Measurements from ENCODE around the gene ONECUT3.

ONECUT3 gene

DNA sequence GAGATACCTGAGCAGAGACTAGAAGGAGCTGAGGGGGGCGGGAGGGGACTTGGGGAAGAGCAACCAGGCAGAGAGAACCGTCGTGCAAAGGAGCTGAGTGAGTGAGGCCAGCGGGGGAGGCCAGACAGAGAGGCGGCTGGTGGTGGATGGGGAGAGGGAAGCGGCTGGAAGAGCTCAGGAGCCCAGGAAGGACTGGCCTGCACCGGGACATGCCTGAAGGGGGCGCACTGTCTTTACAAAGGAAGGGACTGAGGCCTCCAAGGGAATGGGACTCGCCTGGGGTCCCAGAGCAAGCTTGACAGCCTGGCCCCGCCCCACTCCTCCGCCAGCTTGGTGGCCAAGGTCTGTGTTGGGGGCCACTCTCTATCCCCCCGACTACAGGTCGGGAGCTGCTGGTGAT, 14.9 kb downstream of the ONECUT3 start:
- no peak for DNase-seq (ENCODE audit: low read depth in 2 of 2)

DNA sequence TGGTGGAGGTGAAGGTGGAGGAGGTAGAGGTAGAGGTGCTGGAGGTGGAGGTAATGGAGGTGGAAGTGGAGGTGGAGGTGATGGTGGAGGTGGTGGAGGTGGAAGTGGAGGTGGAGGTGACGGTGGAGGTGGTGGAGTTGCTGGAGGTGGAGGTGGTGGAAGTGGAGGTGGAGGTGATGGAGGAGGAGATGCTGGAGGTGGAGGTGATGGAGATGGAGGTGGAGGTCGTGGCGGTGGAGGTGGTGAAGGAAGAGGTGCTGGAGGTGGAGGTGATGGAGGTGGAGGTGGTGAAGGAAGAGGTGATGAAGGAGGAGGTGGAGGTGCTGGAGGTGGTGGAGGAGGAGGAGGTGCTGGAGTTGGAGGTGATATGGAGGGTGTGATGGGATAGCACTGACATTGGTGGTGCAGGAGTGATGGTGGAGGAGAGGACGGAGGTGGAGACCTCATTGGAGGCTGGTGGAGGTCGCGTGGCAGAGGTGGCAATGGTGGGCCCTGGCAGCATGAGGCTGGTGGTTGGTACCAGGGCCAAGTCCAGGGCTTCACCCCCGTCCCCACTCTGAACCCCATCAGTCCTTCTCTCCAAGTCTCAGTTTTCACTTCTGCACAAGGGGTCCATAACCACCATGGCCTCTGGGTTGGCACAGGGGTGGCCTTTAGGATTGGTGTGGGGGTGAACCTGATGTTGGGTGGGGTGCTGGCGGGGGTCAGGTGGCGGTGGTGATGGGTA, 15.8 kb downstream of the ONECUT3 start:
- no peak for DNase-seq (ENCODE audit: low read depth in 2 of 2)

DNA sequence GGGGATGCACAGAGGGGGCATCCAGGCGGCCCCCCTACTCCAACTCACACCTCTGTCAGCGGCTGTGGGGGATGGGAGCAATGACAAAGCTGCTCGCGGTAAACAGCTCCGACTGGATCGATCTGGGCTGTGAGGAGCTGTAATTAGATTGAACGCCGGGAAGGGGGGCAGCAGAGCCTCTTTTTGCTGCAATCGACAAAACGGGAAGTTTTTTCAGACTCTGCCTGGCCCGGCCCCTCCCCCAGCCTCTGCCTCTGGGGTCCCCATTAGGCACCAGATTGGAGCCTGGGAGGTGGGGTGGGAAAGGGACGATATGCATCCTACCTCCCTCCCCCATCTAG, 16.3 kb downstream of the ONECUT3 start:
- no peak for DNase-seq (ENCODE audit: low read depth in 2 of 2)

DNA sequence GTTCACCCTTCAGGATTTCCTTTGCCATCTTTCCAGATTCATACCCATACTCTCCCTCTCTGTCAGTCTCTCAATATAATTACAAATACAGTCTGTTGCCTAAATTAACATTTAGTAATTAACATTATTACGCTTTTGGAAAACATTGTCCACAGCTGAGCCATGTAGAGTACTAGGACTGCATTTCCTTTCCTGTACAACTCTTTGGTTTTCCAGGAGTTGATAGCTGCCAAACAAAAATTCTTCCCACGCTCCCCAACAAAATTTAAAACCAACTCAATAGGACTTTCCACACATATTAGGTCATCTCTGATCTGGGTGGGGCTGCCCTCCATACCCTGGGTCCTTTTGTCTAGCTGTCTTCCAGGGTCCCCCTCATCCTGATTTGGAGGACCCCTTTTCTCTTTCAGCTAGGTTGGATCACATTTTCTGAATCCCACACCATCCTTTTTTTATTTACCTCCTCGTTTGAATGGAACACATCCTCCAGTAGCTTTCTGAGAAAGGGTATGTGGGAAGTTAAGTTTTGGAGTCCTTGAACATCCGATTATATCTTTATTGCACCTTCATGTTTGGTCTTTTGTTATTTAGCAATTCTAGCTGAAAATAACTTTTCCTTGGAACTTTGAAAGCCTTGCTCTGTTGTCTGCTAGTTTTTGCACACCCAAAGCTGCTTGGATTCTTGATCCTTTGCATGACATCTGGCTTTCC, 17.7 kb downstream of the ONECUT3 start:
- DNase-seq (ENCODE audit: low read depth in 2 of 2) = no peak

DNA sequence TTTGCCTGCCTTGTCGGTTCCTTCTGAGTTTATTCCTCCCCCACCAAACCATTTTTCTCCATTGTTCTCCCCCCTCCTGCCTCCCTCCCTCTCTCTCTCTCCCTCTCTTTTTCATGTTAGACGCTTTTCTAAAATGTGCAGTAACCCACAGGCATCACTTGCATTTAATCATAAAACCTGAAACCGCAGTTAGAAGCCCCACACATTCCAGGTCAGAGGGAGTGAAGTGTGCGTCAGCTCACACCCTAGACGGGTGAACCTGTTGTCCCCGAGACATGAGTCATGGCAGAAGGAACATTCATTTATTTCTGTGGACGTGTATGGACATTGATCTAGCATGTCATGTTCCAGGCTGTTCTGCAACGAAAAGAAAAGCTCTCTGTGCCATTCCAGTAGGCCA, 19.9 kb downstream of the ONECUT3 start:
- DNase-seq (ENCODE audit: low read depth in 2 of 2) = no peak

DNA sequence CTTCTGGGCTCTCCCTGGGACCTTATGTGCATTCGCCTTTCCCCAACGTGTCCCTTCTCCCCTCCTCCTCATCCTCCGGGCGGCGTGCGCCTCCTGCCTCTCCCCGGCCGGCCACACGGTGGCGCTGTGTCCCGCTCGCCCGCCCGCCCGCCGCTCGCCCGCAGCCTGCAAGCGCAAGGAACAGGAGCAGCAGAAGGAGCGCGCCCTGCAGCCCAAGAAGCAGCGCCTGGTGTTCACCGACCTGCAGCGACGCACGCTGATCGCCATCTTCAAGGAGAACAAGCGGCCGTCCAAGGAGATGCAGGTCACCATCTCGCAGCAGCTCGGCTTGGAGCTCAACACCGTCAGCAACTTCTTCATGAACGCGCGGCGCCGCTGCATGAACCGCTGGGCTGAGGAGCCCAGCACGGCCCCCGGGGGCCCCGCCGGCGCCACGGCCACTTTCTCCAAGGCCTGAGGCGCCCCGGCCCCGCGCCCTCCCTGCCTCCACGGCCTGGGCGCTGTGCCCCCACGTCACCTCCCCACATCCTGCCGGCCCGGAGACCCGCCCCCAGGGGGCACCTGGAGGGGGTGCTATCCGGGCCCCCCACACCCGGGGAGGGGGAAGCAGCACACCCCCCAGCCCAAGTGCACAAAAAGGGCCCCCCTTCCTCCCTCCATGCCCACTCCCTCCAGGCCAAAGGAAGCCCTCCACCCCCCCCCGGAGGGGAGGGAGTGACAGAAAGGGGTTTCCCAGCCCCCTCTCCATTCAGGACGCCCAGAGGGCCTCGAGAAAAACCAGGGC, 21.9 kb downstream of the ONECUT3 start:
- no peak for DNase-seq (ENCODE audit: low read depth in 2 of 2)

DNA sequence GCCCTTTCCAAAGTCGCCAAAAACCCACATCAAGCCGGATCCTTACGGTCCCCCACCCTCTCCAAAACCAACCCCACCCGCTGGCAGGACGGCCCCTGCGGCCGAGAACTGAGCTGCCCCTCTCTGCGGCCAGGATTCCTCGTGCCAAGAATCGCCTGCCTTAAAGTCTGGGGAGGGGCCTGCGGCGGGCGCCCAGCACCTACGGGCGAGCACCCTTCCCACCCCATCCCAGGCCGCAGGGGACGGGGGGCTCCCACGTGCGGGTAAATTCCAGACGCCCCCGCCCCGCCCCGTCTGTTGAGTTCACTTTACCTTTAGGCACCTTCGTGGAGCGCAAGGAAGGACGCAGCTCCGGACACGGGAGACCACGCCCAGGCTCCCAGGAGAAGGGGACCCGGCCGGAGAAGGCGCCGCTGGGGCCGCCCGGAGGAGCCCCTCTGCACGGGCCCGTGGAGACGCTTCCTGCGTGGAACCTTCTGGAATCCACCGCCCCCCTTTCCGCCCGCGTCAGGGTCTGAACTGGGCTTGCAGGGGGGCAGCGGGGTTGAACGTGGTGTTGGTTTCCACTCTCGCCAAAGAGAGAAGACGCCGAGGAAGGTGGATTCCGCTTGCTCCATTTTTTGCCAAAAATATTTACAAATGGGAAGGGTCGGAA, 22.8 kb downstream of the ONECUT3 start:
- no peak for DNase-seq (ENCODE audit: low read depth in 2 of 2)

DNA sequence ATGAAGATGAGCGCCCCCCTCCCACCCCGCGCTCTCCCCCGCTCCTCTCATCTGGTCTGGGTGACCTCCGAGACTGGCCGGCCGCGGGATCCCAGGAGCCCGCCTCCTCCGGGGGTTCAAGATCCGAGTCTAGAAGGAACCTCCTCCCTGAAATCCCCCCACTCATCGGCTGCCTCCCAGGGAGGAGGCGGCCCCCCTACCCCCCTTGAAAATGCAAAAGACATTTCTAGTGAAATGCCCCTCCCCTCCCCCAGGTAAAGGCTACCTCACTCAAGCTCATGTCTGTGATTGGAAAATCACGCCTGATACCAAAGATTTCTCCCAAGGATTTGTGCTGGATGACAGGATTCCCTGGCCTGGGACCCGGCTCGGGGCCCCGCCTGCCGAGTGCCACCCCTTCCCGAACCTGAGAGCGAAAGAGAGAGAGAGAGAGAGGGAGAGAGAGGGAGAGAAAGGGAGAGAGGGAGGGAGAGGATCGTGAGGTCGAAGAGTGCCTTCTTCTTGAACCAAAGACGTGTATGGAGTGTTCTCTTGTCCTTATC, 23.4 kb downstream of the ONECUT3 start:
- DNase-seq (ENCODE audit: low read depth in 2 of 2) = no peak

DNA sequence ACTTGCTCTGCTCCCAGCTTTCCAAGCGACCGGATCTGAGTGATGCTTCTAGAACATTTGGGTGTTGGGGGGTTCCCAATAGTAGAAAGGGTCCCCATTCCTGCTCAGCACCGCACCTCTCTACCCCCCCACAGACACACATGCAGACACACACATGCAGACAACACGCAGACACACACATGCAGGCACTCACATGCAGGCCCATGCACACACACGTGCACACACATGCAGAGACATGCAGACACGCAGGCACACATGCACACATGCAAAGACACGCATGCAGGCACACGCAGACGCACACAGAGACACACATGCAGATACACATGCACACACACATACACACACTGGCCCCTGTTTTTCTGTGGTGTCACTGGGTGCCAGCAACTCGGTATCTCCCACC, 23.8 kb downstream of the ONECUT3 start:
- no peak for DNase-seq (ENCODE audit: low read depth in 2 of 2)

DNA sequence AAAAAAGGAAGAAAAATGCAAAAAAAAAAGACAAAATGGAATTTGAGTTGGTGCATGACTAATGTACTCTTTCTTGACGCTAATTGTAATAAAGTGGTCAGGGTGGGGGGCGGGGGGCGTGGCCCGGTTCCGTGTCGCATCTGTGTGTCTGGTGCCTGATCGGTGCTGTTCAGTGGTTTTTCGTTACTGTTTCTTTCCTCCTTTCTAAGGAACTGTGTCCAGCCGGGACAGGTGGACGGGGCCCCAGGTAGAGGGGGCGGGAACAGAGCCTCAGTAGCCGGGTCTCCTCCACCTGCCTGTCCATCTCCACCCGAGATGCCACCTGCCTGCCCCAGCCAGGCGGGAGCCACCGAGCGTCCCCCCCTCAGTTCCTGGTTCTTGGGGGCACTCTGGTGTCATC, 26.3 kb downstream of the ONECUT3 start:
- DNase-seq (ENCODE audit: low read depth in 2 of 2) = no peak

DNA sequence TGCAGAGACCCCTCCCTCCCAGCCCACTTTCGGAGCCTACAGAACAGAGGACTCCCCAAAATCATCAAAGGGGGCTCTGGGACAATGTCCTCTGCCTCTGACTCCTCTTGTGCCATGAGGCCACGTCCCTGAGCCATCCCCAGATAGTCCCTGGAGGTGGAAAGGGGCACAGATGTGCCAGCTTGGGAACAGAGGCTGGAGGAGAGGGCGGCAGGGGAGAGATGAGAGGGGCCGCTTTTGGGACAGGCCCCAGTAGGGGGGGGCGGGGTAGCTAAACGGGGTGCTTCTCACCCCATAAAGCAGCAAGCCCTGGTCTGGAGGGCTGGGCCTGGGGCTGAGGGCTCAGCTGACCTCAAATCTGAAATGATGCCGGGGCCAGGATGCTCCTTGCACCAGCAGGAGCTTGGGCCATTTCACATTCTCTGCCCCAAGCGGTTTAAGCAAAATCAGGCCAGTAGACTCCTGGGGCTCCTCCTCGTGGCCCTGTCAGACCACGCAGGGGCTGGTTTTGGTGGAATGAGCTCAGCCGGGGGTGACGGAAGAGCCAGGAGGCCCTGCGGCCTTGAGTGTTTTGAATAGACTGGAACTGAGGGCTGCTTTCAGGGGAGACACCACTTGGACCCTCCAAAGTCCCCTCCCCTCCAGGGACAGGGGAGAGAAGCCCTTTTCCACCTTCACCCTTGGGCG, 27.1 kb downstream of the ONECUT3 start:
- DNase-seq (ENCODE audit: low read depth in 2 of 2) = no peak

DNA sequence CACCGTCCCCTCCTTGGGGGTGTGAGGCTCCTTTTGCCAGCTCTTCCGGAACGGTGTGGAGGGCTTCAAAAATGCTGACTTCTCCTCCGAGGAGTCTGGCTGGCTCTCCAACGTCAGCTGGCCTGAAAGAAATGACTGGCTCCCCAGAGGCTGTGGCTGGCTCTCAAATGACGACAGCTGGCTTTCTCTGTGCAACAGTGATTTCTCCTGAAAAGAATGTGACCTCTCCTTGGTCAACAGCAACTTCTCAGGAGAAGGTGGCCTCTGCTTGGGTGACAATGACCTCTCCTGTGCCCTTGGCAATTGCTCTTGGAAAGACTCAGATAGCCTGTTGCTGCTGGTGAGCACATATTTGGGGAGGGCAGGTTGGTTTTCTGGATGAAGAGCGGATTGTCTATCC, 29.2 kb downstream of the ONECUT3 start:
- no peak for DNase-seq (ENCODE audit: low read depth in 2 of 2)

DNA sequence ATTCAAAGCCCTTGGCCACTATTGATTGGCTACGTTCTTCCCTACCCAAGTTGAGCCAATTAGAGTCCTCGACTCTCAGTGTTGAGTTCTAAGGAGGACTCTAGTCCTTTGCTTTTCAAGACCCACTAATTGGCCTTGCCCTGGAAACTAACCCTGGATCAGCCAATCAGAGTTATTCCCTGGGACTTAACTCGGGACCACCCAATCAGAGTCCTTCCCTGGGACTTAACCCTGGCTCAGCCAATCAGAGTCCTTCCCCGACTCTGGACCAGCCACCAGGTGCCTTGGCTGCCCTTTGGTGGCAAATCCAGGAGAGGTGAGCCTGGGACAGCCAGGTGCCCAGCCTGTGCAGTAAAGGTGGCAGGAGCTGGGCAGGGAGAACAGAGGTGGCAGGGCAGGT, 30.0 kb downstream of the ONECUT3 start:
- DNase-seq (ENCODE audit: low read depth in 2 of 2) = no peak

DNA sequence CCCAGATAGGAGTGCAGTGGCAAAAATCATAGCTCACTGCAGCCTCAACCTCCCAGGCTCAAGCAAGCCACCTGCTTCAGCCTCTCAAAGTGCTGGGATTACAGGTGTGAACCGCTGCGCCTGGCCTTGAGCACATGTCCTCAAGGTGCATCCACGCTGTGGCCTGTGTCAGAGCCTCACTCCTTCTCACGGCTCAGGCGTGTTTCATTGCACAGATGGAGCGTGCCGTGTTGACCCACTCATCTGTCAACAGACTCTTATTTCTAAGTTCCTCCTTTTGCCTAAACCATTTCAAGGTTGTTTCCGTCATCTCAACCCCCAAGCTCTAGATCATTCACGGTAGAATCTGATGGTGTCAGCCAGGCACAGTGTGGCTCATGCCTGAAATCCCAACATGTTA, 30.6 kb downstream of the ONECUT3 start:
- no peak for DNase-seq (ENCODE audit: low read depth in 2 of 2)

DNA sequence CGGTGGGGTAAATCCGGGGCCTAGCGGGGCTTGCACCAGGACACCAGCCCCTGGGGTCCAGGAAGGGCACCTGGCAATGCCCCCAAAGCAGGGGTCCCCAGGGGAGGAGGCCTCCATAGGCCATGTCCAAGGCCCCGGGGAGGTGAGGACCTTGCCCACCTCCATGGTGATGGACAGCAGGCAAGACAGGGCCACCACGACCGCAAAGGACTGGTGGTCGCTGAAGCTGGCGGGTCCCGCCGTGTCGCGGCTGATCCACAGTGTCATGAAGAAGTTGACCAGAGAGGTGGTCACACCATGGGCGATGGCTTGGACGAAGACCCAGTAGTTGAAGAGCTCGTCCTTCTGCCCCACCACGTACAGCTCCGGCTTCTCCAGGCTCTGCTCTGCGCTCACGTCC, 32.0 kb downstream of the ONECUT3 start:
- DNase-seq (ENCODE audit: low read depth in 2 of 2) = no peak

DNA sequence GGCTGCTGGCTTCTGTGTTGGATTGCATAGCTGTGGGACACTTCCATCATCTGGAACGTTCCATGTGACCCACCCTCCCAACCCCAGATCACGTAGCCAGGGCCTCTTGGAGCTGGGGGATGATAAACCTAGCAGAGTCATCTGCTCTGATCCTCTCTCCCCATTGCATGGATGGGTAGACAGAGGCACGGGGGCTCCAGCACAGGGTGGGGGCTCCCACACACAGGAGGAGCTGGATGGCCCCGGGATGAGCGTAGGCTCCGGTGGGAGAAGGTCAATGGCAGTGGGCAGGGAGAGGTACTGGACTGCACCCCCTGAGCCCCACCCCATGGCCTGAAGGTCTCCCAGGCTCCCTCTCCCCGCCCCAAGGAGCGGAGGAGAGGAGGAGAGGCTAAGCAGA, 33.4 kb downstream of the ONECUT3 start:
- no peak for DNase-seq (ENCODE audit: low read depth in 2 of 2)

DNA sequence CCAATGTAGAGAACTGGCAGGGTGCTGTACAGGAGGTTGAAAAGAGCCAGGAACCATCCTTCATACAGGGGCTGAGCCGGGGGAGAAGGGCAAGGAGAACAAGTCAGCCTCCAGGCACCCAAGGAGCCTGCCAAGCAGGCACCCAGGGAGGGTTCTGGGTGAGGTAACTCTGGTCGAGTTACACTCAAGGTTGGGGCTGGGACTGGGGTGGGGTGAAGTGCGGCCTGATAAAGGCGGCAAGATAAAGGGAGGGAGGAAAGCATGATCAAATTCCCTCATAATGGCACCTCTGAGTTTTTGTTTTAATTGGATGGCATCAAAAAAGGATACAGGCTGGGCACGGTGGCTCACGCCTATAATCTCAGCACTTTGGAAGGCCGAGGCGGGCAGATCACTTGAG, 33.8 kb downstream of the ONECUT3 start:
- no peak for DNase-seq (ENCODE audit: low read depth in 2 of 2)

DNA sequence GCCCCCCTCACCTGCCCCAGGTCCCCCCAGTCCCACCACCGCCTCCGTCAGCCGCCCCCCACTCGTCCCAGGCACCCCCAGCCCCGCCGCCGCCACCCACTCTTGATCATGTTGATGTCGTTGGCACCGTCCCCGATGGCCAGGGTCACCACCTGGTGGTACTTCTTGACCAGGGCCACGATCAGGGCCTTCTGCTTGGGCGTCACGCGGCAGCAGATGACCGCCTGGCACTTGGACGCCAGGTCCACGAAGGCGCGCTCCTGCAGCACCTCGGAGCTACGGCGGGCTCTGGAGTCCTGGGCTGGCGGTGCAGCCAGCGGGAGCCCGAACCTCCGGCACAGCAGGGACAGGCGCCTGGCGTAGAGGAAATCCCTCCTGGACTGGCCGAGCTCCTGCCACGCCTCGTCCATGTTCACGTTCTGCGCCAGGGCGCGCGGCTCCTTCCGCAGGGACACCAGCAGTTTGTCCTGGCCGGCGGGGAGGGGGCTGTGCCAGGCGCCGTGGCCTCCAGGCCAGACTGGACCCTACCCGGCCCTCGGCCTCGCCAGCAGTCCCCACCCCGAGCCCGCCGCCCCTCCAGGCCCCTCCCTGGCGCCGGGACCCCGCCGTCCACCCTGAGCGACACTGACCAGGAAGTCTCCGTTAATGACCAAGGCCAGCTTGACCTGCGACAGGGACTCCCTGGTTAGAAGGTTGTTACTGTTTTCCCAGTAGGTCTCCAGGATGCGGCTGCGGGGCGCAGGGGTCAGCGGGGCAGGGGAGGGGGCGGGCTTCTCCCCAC, 36.1 kb downstream of the ONECUT3 start:
- no peak for DNase-seq (ENCODE audit: low read depth in 2 of 2)

DNA sequence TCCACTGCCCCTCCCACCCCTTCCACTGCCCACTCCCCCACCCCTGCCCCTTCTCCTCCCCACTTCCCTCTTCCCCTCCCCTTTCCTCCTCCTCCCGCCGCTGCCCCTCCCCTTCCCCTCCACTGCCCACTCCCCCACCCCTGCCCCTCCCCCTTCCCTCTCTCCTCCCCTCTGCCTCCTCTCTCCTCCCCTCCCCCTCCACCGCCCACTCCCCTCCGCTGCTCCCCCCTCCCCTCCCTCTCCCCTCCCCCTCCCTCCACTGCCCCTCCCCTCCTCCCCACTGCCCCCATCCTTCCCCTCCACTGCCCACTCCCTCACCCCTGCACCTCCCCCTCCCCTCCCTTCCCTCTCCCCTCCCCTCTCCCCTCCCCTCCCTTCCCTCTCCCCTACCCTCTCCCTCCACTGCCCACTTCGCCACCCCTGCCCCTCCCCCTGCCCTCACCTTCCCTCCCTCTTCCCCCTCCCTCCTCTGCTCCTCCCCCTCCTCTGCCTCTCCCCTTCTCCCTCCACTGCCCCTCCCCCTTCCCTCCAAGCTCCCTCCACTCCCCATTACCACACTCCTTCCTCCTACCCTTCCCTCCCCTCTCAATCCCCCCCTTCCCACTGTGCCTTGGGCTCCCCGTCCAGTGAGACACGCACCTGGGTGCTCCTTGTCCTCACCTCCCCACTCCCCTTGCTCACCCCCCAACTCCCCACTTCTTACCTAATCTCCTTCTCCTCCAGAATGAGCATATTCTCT, 36.9 kb downstream of the ONECUT3 start:
- no peak for DNase-seq (ENCODE audit: low read depth in 2 of 2)

DNA sequence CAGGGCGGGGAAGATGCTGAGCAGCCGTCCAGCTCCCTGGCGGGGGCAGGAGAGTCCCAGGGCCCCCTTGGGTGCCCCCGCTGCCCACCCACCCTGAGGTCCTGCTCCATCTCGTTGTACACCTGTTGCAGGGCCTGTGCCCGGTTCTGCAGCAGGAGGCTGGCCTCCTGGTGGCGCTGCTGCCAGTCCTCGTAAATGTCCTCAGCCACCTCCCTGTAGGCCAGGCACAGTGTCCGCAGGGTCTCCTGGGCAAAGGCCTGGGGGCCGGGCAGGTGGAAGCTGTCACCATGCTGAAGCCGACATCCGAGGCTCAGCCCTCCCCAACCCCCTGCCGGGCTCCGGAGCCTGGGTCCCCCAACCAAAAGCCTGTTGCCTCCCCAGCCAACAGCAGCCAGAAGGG, 38.6 kb downstream of the ONECUT3 start:
- DNase-seq (ENCODE audit: low read depth in 2 of 2) = no peak
